Parathyroid adenoma (tissue), 2 donors: ENCODE measurements around the gene STARD13.

Source experiments
- H2AFZ ChIP-seq: fragments of 300-600 bp; sonication (generic); one replicate; pipeline ENCODE4 v1.7.0; 2017; ENCODE audit warnings: antibody characterized with exemption, mild to moderate bottlenecking
- H3K27ac ChIP-seq: fragments of 300-600 bp; sonication (generic); one replicate; pipeline ENCODE4 v1.7.0; 2017
- H3K27me3 ChIP-seq: fragments of 300-600 bp; sonication (generic); one replicate; pipeline ENCODE4 v1.7.0; 2017; ENCODE audit warnings: low read length; ENCODE audit not compliant: control insufficient read depth, insufficient read depth
- H3K36me3 ChIP-seq: fragments of 300-600 bp; sonication (generic); one replicate; pipeline ENCODE4 v1.7.0; 2017; ENCODE audit warnings: low read length; ENCODE audit not compliant: control insufficient read depth, insufficient read depth
- H3K4me1 ChIP-seq: fragments of 300-600 bp; sonication (generic); one replicate; pipeline ENCODE4 v1.7.0; 2017; ENCODE audit warnings: control low read depth
- H3K4me2 ChIP-seq: fragments of 300-600 bp; sonication (generic); one replicate; pipeline ENCODE4 v1.7.0; 2017; ENCODE audit warnings: low read length
- H3K4me3 ChIP-seq: fragments of 300-600 bp; sonication (generic); one replicate; pipeline ENCODE4 v1.7.0; 2017; ENCODE audit warnings: low read depth, low read length
- H3K79me2 ChIP-seq: fragments of 300-600 bp; sonication (generic); one replicate; pipeline ENCODE4 v1.7.0; 2017; ENCODE audit warnings: control low read depth
- H3K9ac ChIP-seq: fragments of 300-600 bp; sonication (generic); one replicate; pipeline ENCODE4 v1.7.0; 2017; ENCODE audit warnings: mild to moderate bottlenecking
- H3K9me3 ChIP-seq: fragments of 300-600 bp; sonication (generic); one replicate; pipeline ENCODE4 v1.7.0; 2017; ENCODE audit warnings: low read length; ENCODE audit not compliant: control insufficient read depth
- CTCF ChIP-seq: fragments of 300-600 bp; sonication (generic); IDR thresholded peaks from one replicate; pipeline ENCODE4 v1.7.0; 2017; ENCODE audit warnings: antibody characterized with exemption, mild to moderate bottlenecking
- donor health status: primary hyperparathyroidism.

The STARD13 gene

GRCh38 chr13:33284916-33285315, 639 bp downstream of the STARD13 start:
- peak overlapping the region; percentile 73 for H3K4me3 ChIP-seq
- H2AFZ ChIP-seq = peak overlapping the region; percentile 86
- no peaks in the 10 kb centered on the region for H3K79me2 ChIP-seq
- H3K4me1 ChIP-seq = peaks cover 3% of the 10 kb centered on the region
- TF ChIP-seq CTCF = no peak
- H3K27me3 ChIP-seq = no peaks in the 10 kb centered on the region
- H3K9ac ChIP-seq = no peak overlapping the region
- H3K9me3 ChIP-seq = no peaks in the 10 kb centered on the region
- peak overlapping the region; percentile 60 for H3K4me2 ChIP-seq
- peak overlapping the region; percentile 92 for H3K27ac ChIP-seq
- H3K36me3 ChIP-seq = no peaks in the 10 kb centered on the region

DNA sequence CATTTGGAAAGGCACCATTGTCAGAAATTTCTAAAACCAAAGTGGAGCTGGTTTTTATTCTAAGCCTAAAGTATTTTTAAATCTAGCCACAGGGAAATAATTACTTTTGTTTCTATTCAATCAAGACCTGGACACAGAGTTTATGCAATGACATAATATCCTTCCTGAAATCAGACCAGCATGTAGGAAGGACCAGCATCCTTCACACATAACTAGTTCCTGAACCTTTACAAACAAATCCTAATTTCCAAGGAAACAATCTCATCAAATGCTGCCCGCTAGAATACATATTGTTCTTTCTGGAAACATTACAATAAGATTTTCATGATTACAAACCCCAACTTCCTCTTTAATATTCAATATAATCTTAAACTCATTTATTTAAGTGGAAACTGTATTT, 1.5 kb downstream of the STARD13 start:
- Histone ChIP-seq H3K9me3 (no peaks in the 10 kb centered on the region), H3K27ac (peak overlapping the region; percentile 92), H3K79me2 (no peaks in the 10 kb centered on the region), H3K9ac (no peak overlapping the region), H3K27me3 (no peaks in the 10 kb centered on the region), H3K4me2 (peak overlapping the region; percentile 60), H3K36me3 (no peaks in the 10 kb centered on the region), H3K4me3 (peak overlapping the region; percentile 73), H3K4me1 (peaks cover 3% of the 10 kb centered on the region), H2AFZ (no peak overlapping the region)
- no peak for TF ChIP-seq CTCF

GRCh38 chr13:33283195-33283911, 2.2 kb downstream of the STARD13 start:
- H3K27ac ChIP-seq = peak overlapping the region; percentile 29
- no peak for TF ChIP-seq CTCF

GRCh38 chr13:33281951-33282595, 3.5 kb downstream of the STARD13 start:
- H3K79me2 ChIP-seq = no peaks in the 10 kb centered on the region
- no peaks in the 10 kb centered on the region for H3K9me3 ChIP-seq
- H3K27me3 ChIP-seq = no peaks in the 10 kb centered on the region
- H3K27ac ChIP-seq = peak overlapping the region; percentile 29
- no peak overlapping the region for H3K4me2 ChIP-seq
- no peak for TF ChIP-seq CTCF
- no peaks in the 10 kb centered on the region for H3K36me3 ChIP-seq
- H3K9ac ChIP-seq = no peak overlapping the region
- no peak overlapping the region for H2AFZ ChIP-seq
- H3K4me3 ChIP-seq = no peak overlapping the region
- peaks cover 3% of the 10 kb centered on the region for H3K4me1 ChIP-seq

More at GRCh38 chr13:33283195-33283911, 2.2 kb downstream of the STARD13 start:
- Histone ChIP-seq H3K4me1 (peaks cover 3% of the 10 kb centered on the region), H3K4me2 (peak overlapping the region; percentile 47), H3K79me2 (no peaks in the 10 kb centered on the region), H2AFZ (no peak overlapping the region), H3K36me3 (no peaks in the 10 kb centered on the region), H3K9me3 (no peaks in the 10 kb centered on the region), H3K4me3 (peak overlapping the region; percentile 73), H3K27me3 (no peaks in the 10 kb centered on the region), H3K9ac (no peak overlapping the region)
